Subcutaneous abdominal adipose tissue (tissue), 5 donors: Measurements from ENCODE around the gene TEKT1.
"Not testable (repeated sequence)": the region's sequence is repeated elsewhere in the genome, so short reads cannot be mapped to it uniquely, and the experiment has no call there.

Source experiments
- H3K27ac ChIP-seq: one replicate; pipeline ENCODE4 v1.7.0; 2013; ENCODE audit warnings: low read depth, mild to moderate bottlenecking, inconsistent platforms, low read length, moderate library complexity
- H3K27me3 ChIP-seq, 5 donors: one replicate each; pipeline ENCODE4 v1.7.0; 2013; ENCODE audit warnings: low read length in 5 of 5, inconsistent platforms in 1 of 5; ENCODE audit not compliant: control insufficient read depth in 5 of 5, insufficient read depth in 4 of 5
- H3K36me3 ChIP-seq, 5 donors: one replicate each; pipeline ENCODE4 v1.7.0; 2013; ENCODE audit warnings: low read length in 5 of 5; ENCODE audit not compliant: control insufficient read depth in 5 of 5, insufficient read depth in 5 of 5
- H3K4me1 ChIP-seq, 5 donors: one replicate each; pipeline ENCODE4 v1.7.0; 2013; ENCODE audit warnings: low read length in 5 of 5, mild to moderate bottlenecking in 3 of 5, moderate library complexity in 1 of 5; ENCODE audit not compliant: control insufficient read depth in 5 of 5, insufficient read depth in 5 of 5
- H3K4me3 ChIP-seq, 5 donors: one replicate each; pipeline ENCODE4 v1.7.0; 2013; ENCODE audit warnings: low read length in 5 of 5, low read depth in 1 of 5
- H3K9ac ChIP-seq, 5 donors: one replicate each; pipeline ENCODE4 v1.7.0; 2013; ENCODE audit warnings: low read length in 5 of 5, mild to moderate bottlenecking in 4 of 5, moderate library complexity in 3 of 5
- H3K9me3 ChIP-seq, 5 donors: one replicate each; pipeline ENCODE4 v1.7.0; 2013; ENCODE audit warnings: low read length in 5 of 5; ENCODE audit not compliant: control insufficient read depth in 5 of 5
- donor health status: healthy.
- donor health status: healthy.
- donor health status: healthy.
- donor health status: healthy.
- donor health status: healthy.

TEKT1 gene

DNA sequence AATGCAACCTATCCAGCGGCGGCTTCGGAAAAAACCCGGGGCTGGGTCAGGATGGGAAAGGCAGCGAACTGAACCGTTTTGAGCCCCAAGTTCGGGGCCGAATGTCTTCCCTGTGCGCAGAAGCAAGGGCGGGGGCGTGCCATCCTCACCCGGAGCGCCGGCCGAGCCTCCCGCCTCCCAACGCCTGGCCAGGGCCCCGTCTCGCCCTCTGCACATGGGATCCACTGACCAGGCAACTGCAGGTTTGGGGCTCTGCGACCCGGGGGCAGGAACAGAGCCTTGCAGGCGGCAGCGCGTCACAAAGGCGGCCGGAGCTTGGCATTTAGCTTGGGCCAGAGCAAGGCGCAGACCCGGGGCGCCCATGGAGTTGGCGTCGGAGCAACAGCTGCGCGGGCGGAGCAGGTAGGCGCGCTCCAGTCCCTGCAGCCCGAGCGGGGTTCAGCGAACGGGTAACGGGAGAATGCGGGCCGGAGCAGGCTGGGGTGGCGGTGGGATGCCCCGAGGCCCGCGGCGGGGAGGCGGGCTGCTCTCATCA lies 55.6 kb downstream of the TEKT1 start, which contains the start of gene FBXO39:
TSS of gene FBXO39 (plus strand) at position 345 of the 535 bp plus-strand sequence. CDS start 3,654 bp downstream, outside the sequence.
- peaks cover 0 to 18% (median 9%) of the 10 kb centered on the region in 5 donors for H3K27me3 ChIP-seq
- H3K4me3 ChIP-seq, result peak within 1 kb of the TSS in 2 of 5 donors; percentile 12 to 15
- H3K27ac ChIP-seq, result no peak within 1 kb of the TSS
- peaks cover 0 to 40% (median 13%) of the 10 kb centered on the region in 5 donors for H3K9me3 ChIP-seq
- no peak within 1 kb of the TSS for H3K9ac ChIP-seq
- H3K4me1 ChIP-seq, result peaks cover 0 to 5% (median 0%) of the 10 kb centered on the region in 5 donors
- peaks cover 24 to 29% (median 26%) of the 10 kb centered on the region in 5 donors for H3K36me3 ChIP-seq

DNA sequence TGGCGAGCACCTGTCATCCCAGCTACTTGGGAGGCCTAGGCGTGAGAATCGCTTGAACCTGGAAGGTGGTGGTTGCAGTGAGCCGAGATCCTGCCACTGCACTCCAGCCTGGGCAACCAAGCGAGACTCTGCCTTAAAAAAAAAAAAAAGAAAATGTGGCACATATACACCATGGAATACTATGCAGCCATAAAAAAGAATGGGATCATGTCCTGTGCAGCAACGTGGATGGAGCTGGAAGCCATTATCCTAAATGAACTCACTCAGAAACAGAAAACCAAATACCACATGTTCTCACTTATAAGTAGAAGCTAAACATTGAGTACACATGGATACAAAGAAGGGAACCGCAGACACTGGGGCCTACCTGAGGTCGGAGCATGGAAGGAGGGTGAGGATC lies 56.6 kb downstream of the TEKT1 start:
- Histone ChIP-seq H3K36me3 (peaks cover 32 to 37% (median 35%) of the 10 kb centered on the region in 5 donors), H3K27me3 (peaks cover 0 to 14% (median 5%) of the 10 kb centered on the region in 5 donors), H3K9me3 (peaks cover 0 to 39% (median 14%) of the 10 kb centered on the region in 5 donors)
- H3K4me1 ChIP-seq, H3K4me3 ChIP-seq, H3K9ac ChIP-seq, H3K27ac ChIP-seq: not testable (repeated sequence)

DNA sequence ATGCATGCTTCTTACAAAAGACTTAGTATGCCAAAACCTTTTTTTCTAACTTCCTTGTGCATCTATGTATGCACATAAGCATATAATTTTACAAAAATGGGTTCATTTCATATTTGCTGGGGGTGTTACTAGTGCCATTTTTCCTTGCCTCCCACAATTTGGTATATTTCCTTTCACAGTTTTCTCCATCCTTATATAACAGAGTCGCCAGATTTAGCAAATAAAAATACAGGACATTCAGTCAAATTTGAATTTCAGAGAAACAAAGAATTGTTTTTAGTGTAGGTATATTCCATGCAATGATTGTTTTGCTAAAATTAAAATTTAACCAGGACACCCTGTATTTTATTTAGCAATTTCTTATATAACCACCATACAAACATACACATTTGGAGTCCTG lies 59.5 kb downstream of the TEKT1 start:
- no peak overlapping the region for H3K27ac ChIP-seq
- peaks cover 7 to 43% (median 20%) of the 10 kb centered on the region in 5 donors for H3K9me3 ChIP-seq
- H3K4me1 ChIP-seq, result peaks cover 0 to 5% (median 0%) of the 10 kb centered on the region in 5 donors
- peaks cover 0 to 10% (median 5%) of the 10 kb centered on the region in 5 donors for H3K27me3 ChIP-seq
- H3K36me3 ChIP-seq, result peaks cover 53 to 64% (median 61%) of the 10 kb centered on the region in 5 donors
- H3K9ac ChIP-seq, result no peak overlapping the region
- no peak overlapping the region for H3K4me3 ChIP-seq

DNA sequence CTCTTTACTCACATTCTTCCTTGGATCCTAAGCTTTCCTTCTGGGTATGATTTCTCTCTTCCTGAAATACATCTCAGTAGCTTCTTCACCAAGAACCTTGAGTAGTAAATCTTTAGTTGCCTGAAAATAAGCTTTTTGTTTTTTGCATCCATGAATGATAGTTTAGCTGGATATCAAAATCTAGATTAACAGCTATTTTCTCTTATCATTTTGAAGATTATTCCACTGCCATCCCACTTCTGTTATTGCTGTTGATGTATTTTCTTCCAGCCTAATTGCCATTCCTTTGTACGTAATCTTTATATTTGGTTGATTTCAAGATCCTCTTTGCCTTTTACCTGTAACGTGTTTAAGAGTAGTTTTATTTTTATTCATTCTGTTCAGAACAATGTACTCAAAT lies 63.1 kb downstream of the TEKT1 start:
- Histone ChIP-seq H3K27me3 (no peaks in the 10 kb centered on the region), H3K4me3 (no peak overlapping the region), H3K4me1 (no peaks in the 10 kb centered on the region), H3K36me3 (peaks cover 74 to 93% (median 89%) of the 10 kb centered on the region in 5 donors), H3K9me3 (peaks cover 7 to 37% (median 10%) of the 10 kb centered on the region in 5 donors), H3K27ac (no peak overlapping the region), H3K9ac (no peak overlapping the region)

DNA sequence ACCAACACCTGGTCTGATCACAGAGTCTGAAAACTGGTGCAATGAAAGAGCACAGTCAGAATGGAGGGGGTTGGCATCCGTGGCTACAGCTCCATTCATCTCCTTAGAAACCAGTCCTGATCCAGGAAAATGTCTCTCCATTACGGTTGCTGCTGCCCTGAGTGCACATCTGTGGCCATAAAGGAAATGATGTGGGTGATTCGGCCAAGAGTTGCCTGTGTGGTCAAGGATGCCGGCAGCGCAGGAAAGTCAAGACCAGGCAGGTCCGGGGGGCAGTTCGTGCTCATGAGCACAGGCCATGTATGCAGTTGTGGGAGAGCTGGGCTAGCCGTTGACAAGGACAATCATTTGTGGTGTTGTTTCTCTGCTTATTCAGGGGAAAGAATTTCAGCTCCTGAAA lies 69.8 kb downstream of the TEKT1 start:
- Histone ChIP-seq H3K9me3 (peaks cover 0 to 11% (median 0%) of the 10 kb centered on the region in 5 donors), H3K27ac (no peak overlapping the region), H3K9ac (no peak overlapping the region), H3K4me1 (peaks cover 0 to 24% (median 6%) of the 10 kb centered on the region in 5 donors), H3K36me3 (peaks cover 26 to 83% (median 73%) of the 10 kb centered on the region in 5 donors), H3K4me3 (no peak overlapping the region), H3K27me3 (no peaks in the 10 kb centered on the region)

DNA sequence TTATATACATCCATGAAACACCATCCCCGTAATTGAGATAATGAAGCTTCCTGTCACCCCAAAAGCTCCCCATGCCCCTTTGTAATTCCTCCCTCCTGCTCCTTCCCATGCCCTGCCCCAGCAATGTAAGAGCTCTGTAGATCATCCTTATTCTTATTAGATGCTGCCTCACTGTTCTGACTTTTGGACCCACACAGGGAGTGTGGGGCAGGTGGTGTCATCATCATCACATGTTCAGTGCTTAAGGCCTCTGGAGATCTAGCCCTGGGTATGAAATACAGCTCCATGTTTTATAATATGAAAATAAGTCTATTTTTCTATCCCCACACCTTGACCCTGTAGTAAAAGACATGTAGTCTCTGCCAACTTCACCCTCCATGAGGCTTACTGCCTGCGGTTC lies 73.8 kb downstream of the TEKT1 start:
- H3K4me3 ChIP-seq, result peak overlapping the region in 1 of 5 donors; percentile 98
- H3K4me1 ChIP-seq, result peaks cover 2 to 53% (median 33%) of the 10 kb centered on the region in 5 donors
- H3K27me3 ChIP-seq, result no peaks in the 10 kb centered on the region
- peaks cover 0 to 47% (median 40%) of the 10 kb centered on the region in 5 donors for H3K36me3 ChIP-seq
- H3K27ac ChIP-seq, result no peak overlapping the region
- H3K9ac ChIP-seq, result no peak overlapping the region
- no peaks in the 10 kb centered on the region for H3K9me3 ChIP-seq

DNA sequence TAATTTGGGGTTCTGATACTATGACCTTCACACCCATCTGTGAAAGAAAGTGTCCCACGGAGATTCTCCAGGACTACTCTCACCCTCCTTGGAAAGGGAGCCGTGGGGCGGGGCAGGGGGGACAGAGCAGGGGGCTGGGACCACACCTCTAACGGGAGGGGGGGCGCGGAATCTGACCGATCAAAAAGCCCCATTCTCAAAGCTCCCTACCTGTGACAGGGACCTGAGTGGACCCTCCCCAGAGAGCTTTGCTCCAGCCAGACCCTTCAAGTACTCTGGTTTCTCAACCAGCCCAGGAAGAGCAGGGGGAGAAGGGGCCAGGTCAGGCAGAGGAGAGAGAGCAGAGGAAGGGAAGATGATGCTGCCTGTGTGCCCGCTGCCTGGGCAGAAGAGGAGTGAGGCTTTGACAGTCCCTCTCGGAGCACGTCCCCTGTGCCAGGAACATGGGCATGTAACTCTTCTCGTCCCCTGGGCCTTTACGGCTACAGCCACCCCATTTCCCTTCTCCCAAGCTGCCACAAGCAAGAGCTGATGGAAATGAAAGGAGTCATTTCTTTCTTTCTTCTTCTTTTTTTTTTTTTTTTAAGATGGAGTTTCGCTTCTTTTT lies 75.0 kb downstream of the TEKT1 start:
- Histone ChIP-seq H3K9me3 (no peaks in the 10 kb centered on the region), H3K4me3 (peak overlapping the region; percentile 84 to 98 (median 89)), H3K9ac (peak overlapping the region; percentile 72 to 95 (median 84)), H3K27me3 (no peaks in the 10 kb centered on the region), H3K36me3 (peaks cover 0 to 34% (median 28%) of the 10 kb centered on the region in 5 donors), H3K4me1 (peaks cover 2 to 65% (median 45%) of the 10 kb centered on the region in 5 donors), H3K27ac (peak overlapping the region; percentile 86)

DNA sequence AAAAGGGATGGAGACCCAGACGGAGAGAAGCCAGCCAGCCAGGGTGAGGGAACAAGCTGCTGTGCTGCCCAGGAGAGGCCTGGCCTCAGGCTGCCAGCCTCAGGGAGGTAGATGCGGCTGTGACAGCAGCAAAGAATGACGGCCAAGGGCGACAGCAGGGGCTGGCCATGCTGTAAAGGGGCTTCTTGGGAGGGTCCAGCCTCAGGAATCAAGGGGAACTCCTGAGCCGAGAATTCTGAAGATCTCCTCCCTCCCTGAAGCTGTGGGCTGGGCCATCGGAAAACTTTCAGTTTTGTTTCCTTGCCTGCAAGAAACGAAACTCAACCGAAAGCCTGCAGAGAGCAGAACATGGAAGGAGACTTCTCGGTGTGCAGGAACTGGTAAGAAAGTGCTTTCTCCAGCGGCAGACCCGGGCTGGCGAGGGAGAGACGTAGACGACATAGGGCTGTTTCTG lies 75.8 kb downstream of the TEKT1 start, which contains the start of gene XAF1:
TSS of gene XAF1 (plus strand) at position 316 of the 454 bp plus-strand sequence. CDS start at position 349, 33 bp downstream.
- Histone ChIP-seq H3K9ac (peak within 1 kb of the TSS; percentile 72 to 95 (median 84)), H3K27ac (peak within 1 kb of the TSS; percentile 86), H3K4me1 (peaks cover 2 to 71% (median 46%) of the 10 kb centered on the region in 5 donors), H3K27me3 (no peaks in the 10 kb centered on the region), H3K9me3 (no peaks in the 10 kb centered on the region), H3K4me3 (peak within 1 kb of the TSS; percentile 84 to 98 (median 89)), H3K36me3 (peaks cover 0 to 28% (median 23%) of the 10 kb centered on the region in 5 donors)

DNA sequence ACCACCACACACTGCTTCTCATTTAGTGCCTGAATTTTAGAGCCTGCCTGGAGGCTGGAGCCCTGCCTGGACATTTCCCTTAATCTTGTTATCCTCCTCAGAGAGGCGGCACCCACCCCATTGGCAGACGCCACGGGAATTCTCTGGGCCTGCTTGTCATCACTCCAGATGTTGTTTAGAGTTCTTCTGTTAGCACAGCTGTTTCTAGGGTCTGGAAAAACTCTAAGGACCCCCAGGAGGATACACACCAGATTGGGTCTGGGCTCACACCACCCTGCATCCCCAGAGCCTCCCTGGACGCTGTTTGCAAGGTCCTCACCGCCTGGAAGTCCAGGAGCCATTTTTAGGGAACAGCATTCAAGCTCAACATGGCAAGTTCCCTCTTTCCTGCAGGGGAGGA lies 76.2 kb downstream of the TEKT1 start:
- Histone ChIP-seq H3K27me3 (no peaks in the 10 kb centered on the region), H3K4me3 (peak overlapping the region; percentile 84 to 98 (median 89)), H3K9me3 (no peaks in the 10 kb centered on the region), H3K9ac (peak overlapping the region; percentile 72 to 95 (median 84)), H3K27ac (peak overlapping the region; percentile 86), H3K4me1 (peaks cover 2 to 76% (median 46%) of the 10 kb centered on the region in 5 donors), H3K36me3 (peaks cover 0 to 24% (median 18%) of the 10 kb centered on the region in 5 donors)

DNA sequence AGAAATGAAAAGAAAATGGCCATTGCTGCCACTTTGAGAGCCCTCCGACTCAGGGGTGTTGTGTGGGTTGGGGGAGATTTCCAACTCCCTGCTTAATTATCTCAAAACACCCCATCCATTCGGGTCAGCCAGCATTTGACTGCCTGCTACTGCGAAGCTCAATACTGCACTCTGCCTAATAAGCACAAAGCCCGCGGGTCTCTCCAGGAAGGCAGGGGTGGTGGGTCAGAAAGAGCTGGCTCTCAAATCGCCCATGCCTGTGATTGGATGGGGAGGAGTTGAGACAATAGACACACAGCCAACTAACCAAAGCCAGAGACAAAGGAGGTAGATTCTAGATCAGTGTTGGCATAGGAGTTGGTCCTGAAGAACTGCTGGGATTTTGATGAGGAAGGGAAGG lies 78.0 kb downstream of the TEKT1 start:
- Histone ChIP-seq H3K4me1 (peaks cover 2 to 70% (median 46%) of the 10 kb centered on the region in 5 donors), H3K36me3 (peaks cover 0 to 8% (median 5%) of the 10 kb centered on the region in 5 donors), H3K9ac (peak overlapping the region in 1 of 5 donors; percentile 32), H3K27me3 (no peaks in the 10 kb centered on the region), H3K4me3 (peak overlapping the region in 2 of 5 donors; percentile 6 to 25), H3K9me3 (no peaks in the 10 kb centered on the region), H3K27ac (peak overlapping the region; percentile 81)
